ENCODE data around the gene MIOS.
A peak's percentile ranks its signal among the peaks of the same experiment; 100 is the strongest.

The MIOS gene

GRCh38 chr7:7566651-7567611 is at the start of gene MIOS:
MIOS (plus strand) TSS chr7:7566884; CDS start chr7:7572476, 5,592 bp downstream.
- TF ChIP-seq, protein P1, sequence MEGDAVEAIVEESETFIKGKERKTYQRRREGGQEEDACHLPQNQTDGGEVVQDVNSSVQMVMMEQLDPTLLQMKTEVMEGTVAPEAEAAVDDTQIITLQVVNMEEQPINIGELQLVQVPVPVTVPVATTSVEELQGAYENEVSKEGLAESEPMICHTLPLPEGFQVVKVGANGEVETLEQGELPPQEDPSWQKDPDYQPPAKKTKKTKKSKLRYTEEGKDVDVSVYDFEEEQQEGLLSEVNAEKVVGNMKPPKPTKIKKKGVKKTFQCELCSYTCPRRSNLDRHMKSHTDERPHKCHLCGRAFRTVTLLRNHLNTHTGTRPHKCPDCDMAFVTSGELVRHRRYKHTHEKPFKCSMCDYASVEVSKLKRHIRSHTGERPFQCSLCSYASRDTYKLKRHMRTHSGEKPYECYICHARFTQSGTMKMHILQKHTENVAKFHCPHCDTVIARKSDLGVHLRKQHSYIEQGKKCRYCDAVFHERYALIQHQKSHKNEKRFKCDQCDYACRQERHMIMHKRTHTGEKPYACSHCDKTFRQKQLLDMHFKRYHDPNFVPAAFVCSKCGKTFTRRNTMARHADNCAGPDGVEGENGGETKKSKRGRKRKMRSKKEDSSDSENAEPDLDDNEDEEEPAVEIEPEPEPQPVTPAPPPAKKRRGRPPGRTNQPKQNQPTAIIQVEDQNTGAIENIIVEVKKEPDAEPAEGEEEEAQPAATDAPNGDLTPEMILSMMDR (conservative IDR thresholded peaks at IDR 0.05) = no peak
- TF ChIP-seq ZFX (IDR thresholded peaks at IDR 0.05) = peak; percentile 90
- peak within 1 kb of the TSS; percentile 94 for H3K27ac ChIP-seq

- H3K27ac ChIP-seq = no peak overlapping the region
- TF ChIP-seq, protein P1 (conservative IDR thresholded peaks at IDR 0.05) = no peak
- TF ChIP-seq ZFX (IDR thresholded peaks at IDR 0.05) = no peak
Observed at GRCh38 chr7:7517754-7518153, 48.9 kb upstream of the MIOS start.

DNA sequence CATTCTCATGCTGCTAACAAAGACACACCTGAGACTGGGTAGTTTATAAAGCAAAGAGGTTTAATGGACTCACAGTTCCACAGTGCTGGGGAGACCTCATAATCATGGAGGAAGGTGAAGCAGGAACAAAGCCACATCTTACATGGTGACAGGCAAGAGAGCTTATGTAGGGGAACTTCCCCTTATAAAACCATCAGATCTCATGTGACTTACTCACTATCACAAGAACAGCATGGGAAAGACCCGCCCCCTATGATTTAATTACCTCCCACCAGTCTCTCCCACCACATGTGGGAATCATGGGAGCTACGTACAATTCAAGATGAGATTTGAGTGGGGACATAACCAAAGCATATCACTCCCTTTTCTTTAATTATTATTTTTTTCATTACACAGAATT is 47.6 kb upstream of the MIOS start:
- TF ChIP-seq, protein P1 (conservative IDR thresholded peaks at IDR 0.05) = no peak
- no peak overlapping the region for H3K27ac ChIP-seq

DNA sequence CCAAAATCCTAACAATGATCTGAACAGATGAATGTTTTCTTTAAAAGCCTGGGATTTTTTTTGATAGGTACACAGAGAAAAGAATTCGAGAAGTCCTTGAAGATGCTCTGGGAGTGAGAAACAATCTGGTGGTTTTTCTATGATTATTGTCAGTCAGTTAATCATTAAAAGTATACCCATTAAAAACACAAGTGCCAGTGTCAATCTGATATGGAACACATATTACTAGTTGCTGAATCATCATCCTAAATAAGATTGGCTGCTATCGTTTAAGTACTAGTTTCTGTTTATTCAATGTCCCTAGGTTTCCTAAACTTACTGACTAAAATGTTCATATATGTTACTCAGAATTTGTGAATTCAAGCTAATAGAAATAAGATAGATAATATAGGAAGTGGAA is 47.2 kb upstream of the MIOS start:
- TF ChIP-seq, protein P1 (conservative IDR thresholded peaks at IDR 0.05) = no peak
- TF ChIP-seq ZFX (IDR thresholded peaks at IDR 0.05) = no peak
- no peak overlapping the region for H3K27ac ChIP-seq

DNA sequence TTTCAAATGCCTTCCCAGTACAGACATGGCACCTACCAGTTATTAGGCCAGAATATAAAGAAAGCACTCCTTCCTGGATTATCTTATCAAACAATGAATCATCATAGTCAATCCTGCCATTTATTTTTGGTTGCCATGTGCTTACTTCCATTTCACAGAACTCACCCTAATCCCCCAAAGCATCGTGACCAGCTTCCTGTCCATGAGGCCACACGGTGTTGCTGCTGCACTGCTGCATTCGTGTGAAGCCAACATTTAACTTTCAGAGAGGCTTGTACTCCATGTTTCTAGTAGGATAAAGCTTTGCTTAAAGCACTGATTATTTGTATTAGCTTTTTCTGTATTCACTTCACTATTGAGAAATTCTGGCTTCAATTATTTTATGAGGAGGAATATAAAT is 45.4 kb upstream of the MIOS start:
- no peak for TF ChIP-seq ZFX (IDR thresholded peaks at IDR 0.05)
- TF ChIP-seq, protein P1 (conservative IDR thresholded peaks at IDR 0.05) = no peak
- no peak overlapping the region for H3K27ac ChIP-seq

GRCh38 chr7:7522421-7522820 is 44.3 kb upstream of the MIOS start:
- no peak overlapping the region for H3K27ac ChIP-seq
- TF ChIP-seq, protein P1 (conservative IDR thresholded peaks at IDR 0.05) = no peak
- no peak for TF ChIP-seq ZFX (IDR thresholded peaks at IDR 0.05)

DNA sequence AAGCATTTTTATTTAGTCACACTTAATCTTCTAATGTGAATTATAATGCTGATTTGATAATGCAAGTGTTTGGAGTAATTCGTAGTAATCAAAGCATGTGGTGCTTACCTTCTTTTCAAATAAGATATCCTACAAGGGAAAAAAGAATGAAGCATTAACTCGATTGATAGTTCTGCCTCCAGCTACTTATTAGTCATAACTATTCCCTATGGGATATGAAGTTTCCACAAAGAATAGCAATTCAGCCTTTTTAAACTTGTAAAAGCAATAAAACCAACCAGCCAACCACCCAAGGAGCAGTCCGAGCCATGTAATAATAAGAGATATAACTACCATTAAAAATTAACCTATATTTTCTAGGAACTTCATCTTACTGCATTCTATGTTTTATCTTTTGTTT is 42.6 kb upstream of the MIOS start:
- no peak overlapping the region for H3K27ac ChIP-seq
- TF ChIP-seq, protein P1 (conservative IDR thresholded peaks at IDR 0.05) = no peak
- no peak for TF ChIP-seq ZFX (IDR thresholded peaks at IDR 0.05)

Data from C4-2B (cell line).